MCF 10A (cell line): Measurements from ENCODE around the gene SAMD4B. TPM values are rescaled to one million over a fixed set of nuclear protein-coding genes. Genes with fewer than 3 reads are reported as not detected.

ENCODE experiments used
- BruUV-seq: library from RNA; stranded (reverse); fragments of 400-500 nt; replicated peaks from 2 replicates; lab custom pipeline; 2021; lab: Mats Ljungman, UMichigan
- CTCF ChIA-PET: fragments of 300-600 bp; sonication (Branson Sonifier 250); formaldehyde crosslinking; extraction: SDS; loops from one replicate; lab custom pipeline; 2021; ENCODE audit warnings: antibody characterized with exemption, inconsistent platforms; lab: Yijun Ruan, JAX
- POLR2A ChIA-PET: fragments of 300-600, 350-650 bp; sonication (Branson Sonifier 250); formaldehyde crosslinking; extraction: SDS; loops from one replicate; lab custom pipeline; 2020; ENCODE audit warnings: antibody characterized with exemption, inconsistent platforms; lab: Yijun Ruan, JAX
- DNase-seq: peaks from one replicate; pipeline ENCODE4 v3.0.0-alpha.2; 2018; ENCODE audit not compliant: unreplicated experiment
- H3K27ac Mint-ChIP-seq: one replicate; pipeline ENCODE4 v1.8.0; 2022; ENCODE audit warnings: mild to moderate bottlenecking, low read depth, mixed read lengths; ENCODE audit not compliant: unreplicated experiment
- H3K27me3 Mint-ChIP-seq: one replicate; pipeline ENCODE4 v1.8.0; 2022; ENCODE audit warnings: mixed read lengths; ENCODE audit not compliant: insufficient read depth, unreplicated experiment
- H3K36me3 Mint-ChIP-seq: one replicate; pipeline ENCODE4 v1.8.0; 2022; ENCODE audit warnings: mild to moderate bottlenecking, moderate library complexity, mixed read lengths; ENCODE audit not compliant: insufficient read depth, unreplicated experiment
- H3K4me1 Mint-ChIP-seq: one replicate; pipeline ENCODE4 v1.8.0; 2022; ENCODE audit warnings: mixed read lengths; ENCODE audit not compliant: insufficient read depth, unreplicated experiment
- H3K4me3 Mint-ChIP-seq: one replicate; pipeline ENCODE4 v1.8.0; 2022; ENCODE audit warnings: mild to moderate bottlenecking, moderate library complexity, mixed read lengths; ENCODE audit not compliant: unreplicated experiment
- H3K9me3 Mint-ChIP-seq: one replicate; pipeline ENCODE4 v1.8.0; 2022; ENCODE audit warnings: mixed read lengths; ENCODE audit not compliant: unreplicated experiment
- CTCF ChIP-seq: fragments of 200-600 bp; IDR thresholded peaks from one replicate; pipeline ENCODE4 v1.8.0; 2022; ENCODE audit warnings: antibody characterized with exemption, mild to moderate bottlenecking; ENCODE audit not compliant: unreplicated experiment
- intact Hi-C: fragments of 100-400 bp; cut with micrococcal nuclease; formaldehyde crosslinking; loops from 2 replicates; pipeline ENCODE4 v1.14.1; 2022
- total RNA-seq: library from RNA; stranded (reverse); gene quantifications from 2 replicates; pipeline ENCODE4 v1.2.3, GENCODE V29; 2022

The SAMD4B gene
- total RNA-seq, 1 experiment from 2014 or later: 65.4 TPM

GRCh38 chr19:39304701-39305571 lies 37.3 kb upstream of the SAMD4B start:
- Mint-ChIP-seq H3K9me3 (no peaks in the 10 kb centered on the region), H3K36me3 (no peaks in the 10 kb centered on the region), H3K27ac (no peak overlapping the region), H3K4me3 (no peak overlapping the region), H3K27me3 (peaks cover 50% of the 10 kb centered on the region), H3K4me1 (peaks cover 6% of the 10 kb centered on the region)
- BruUV-seq: no TSS peak
- TF ChIP-seq CTCF: no peak
- DNase-seq: no peak
- ChIA-PET CTCF (interaction anchor here (0.6 to 1.0 kb wide), 3 partner anchors 16 to 73 kb away, joined by 3 read pairs; no protein-coding TSS in a partner anchor), POLR2A (interaction anchor here (0.6 kb wide), 1 partner anchor 231 kb away, joined by 3 read pairs; no protein-coding TSS in a partner anchor)
- intact Hi-C loops: no loop called here

GRCh38 chr19:39306075-39306474 lies 36.1 kb upstream of the SAMD4B start:
- Mint-ChIP-seq H3K27me3 (peaks cover 50% of the 10 kb centered on the region), H3K36me3 (no peaks in the 10 kb centered on the region), H3K4me1 (peaks cover 6% of the 10 kb centered on the region), H3K9me3 (no peaks in the 10 kb centered on the region), H3K27ac (no peak overlapping the region), H3K4me3 (no peak overlapping the region)
- ChIA-PET POLR2A (interaction anchor here (0.6 kb wide), 1 partner anchor 82 kb away, joined by 3 read pairs; no protein-coding TSS in a partner anchor), CTCF (interaction anchor here (0.6 to 1.0 kb wide), 2 partner anchors 23 to 122 kb away, joined by 3 read pairs; no protein-coding TSS in a partner anchor)
- BruUV-seq: no TSS peak
- DNase-seq: no peak
- TF ChIP-seq CTCF: no peak
- intact Hi-C loops: no loop called here

- CTCF ChIA-PET: interaction anchor here (0.6 kb wide), 1 partner anchor 325 kb away, joined by 3 read pairs; no protein-coding TSS in a partner anchor
- H3K36me3 Mint-ChIP-seq: no peaks in the 10 kb centered on the region
- intact Hi-C loops: no loop called here
Observed at GRCh38 chr19:39307046-39307821, 35.0 kb upstream of the SAMD4B start.

More at GRCh38 chr19:39307046-39307821, 35.0 kb upstream of the SAMD4B start:
- Mint-ChIP-seq H3K27ac (no peak overlapping the region), H3K27me3 (peaks cover 44% of the 10 kb centered on the region), H3K9me3 (no peaks in the 10 kb centered on the region), H3K4me1 (peaks cover 6% of the 10 kb centered on the region), H3K4me3 (no peak overlapping the region)
- POLR2A ChIA-PET: no interaction called here
- DNase-seq: no peak
- TF ChIP-seq CTCF: no peak
- BruUV-seq: no TSS peak
